ENCODE measurements around the gene HOXA3. TPM values are rescaled to one million over a fixed set of nuclear protein-coding genes. Genes with fewer than 3 reads are reported as not detected.

The HOXA3 gene
- total RNA-seq, 1 experiment from 2014 or later = not detected

GRCh38 chr7:27107391-27108381, 44.7 kb downstream of the HOXA3 start:
- Histone ChIP-seq H2BK20ac (ENCODE audit: low read depth, low read length, poor library complexity, severe bottlenecking) (no peak overlapping the region), H4K91ac (ENCODE audit: insufficient read length, low read depth, low read length) (no peak overlapping the region), H3K27me3 (ENCODE audit: insufficient read depth, low read length) (peaks cover 100% of the 10 kb centered on the region), H3K4me1 (ENCODE audit: insufficient read depth, low read length) (no peaks in the 10 kb centered on the region), H3K4ac (ENCODE audit: low read depth, low read length) (no peak overlapping the region), H2BK120ac (ENCODE audit: low read depth, low read length, poor library complexity, severe bottlenecking) (no peak overlapping the region), H3K9me3 (ENCODE audit: control insufficient read depth, low read depth, low read length) (no peaks in the 10 kb centered on the region), H3K79me2 (ENCODE audit: insufficient read depth, low read length) (no peaks in the 10 kb centered on the region), H3K9ac (ENCODE audit: extremely low read depth, insufficient read length, low read length) (no peak overlapping the region), H3K4me2 (ENCODE audit: insufficient read depth, insufficient read length, low read length) (no peak overlapping the region), H3K23ac (ENCODE audit: insufficient read length, low read depth, low read length) (no peak overlapping the region), H3K18ac (ENCODE audit: insufficient read length, low read depth, low read length) (no peak overlapping the region), H4K5ac (ENCODE audit: insufficient read length, low read depth, low read length) (no peak overlapping the region), H2BK5ac (ENCODE audit: insufficient read length, low read length) (no peak overlapping the region), H3K27ac (ENCODE audit: insufficient read length, low read depth, low read length) (no peak overlapping the region), H4K20me1 (ENCODE audit: control insufficient read depth, insufficient read depth, insufficient read length) (peaks cover 2% of the 10 kb centered on the region), H2AFZ (ENCODE audit: low read length) (no peak overlapping the region), H4K8ac (replicated peaks; ENCODE audit: insufficient read length, low read depth, low read length) (no peak overlapping the region), H3K79me1 (ENCODE audit: insufficient read depth, low read depth, low read length, poor library complexity, severe bottlenecking) (no peaks in the 10 kb centered on the region), H3K14ac (ENCODE audit: insufficient read depth, low read length) (no peak overlapping the region), H3K23me2 (ENCODE audit: insufficient read length, low read depth, low read length, poor library complexity, severe bottlenecking) (no peaks in the 10 kb centered on the region), H2BK15ac (ENCODE audit: low read depth, low read length) (no peak overlapping the region), H2AK5ac (ENCODE audit: insufficient read length, low read length) (no peak overlapping the region), H3K56ac (ENCODE audit: insufficient read length, low read depth, low read length) (no peak overlapping the region), H2BK12ac (ENCODE audit: insufficient read length, low read depth, low read length) (no peak overlapping the region), H3T11ph (ENCODE audit: low read length) (no peak overlapping the region)
- Mint-ChIP-seq H3K27me3 (ENCODE audit: low read depth) (peaks cover 100% of the 10 kb centered on the region), H3K4me1 (peaks cover 7 to 21% of the 10 kb centered on the region in 2 experiments), H3K9me3 (peaks cover 4 to 7% of the 10 kb centered on the region in 2 experiments; a peak in 4 of 5 replicates), H3K4me3 (peak overlapping the region in 1 of 2 experiments; percentile 27; a peak in 1 of 5 replicates), H3K27ac (no peak overlapping the region; a peak in 1 of 7 replicates), H3K36me3 (ENCODE audit: insufficient read depth in 1 of 3, low read depth in 3 of 3) (no peaks in the 10 kb centered on the region; a peak in 1 of 7 replicates)
- no CpG with 5 or more reads among the region's 47 CpGs for WGBS (ENCODE audit: extremely low coverage, insufficient read length, low lambda C conversion rate)
- no peak for DNase-seq
- no peak for TF ChIP-seq CTCF (conservative IDR thresholded peaks at IDR 0.05)

All from H9 (cell line).